Dermis blood vessel endothelial cell (primary cell): ENCODE results near the gene GCM1. TPM values are rescaled to one million over a fixed set of nuclear protein-coding genes. Genes with fewer than 3 reads are reported as not detected.
"Not testable (repeated sequence)": the region's sequence is repeated elsewhere in the genome, so short reads cannot be mapped to it uniquely, and the experiment has no call there.

Experiments used
- DNase-seq: peaks from one replicate; pipeline ENCODE4 v3.0.0; 2010
- total RNA-seq: library from RNA; depleted of rRNA; stranded (reverse); fragments of >200 nt; gene quantifications from 2 replicates; pipeline ENCODE4 v1.2.3, GENCODE V29; 2014

Gene GCM1
- total RNA-seq, result not detected in 2 replicates

GRCh38 chr6:53148684-53149083 lies at the start of gene GCM1:
Gene GCM1 (minus strand): TSS chr6:53148841. CDS start chr6:53145632, 3,209 bp downstream.
- DNase-seq, result no peak

- DNase-seq, result no peak
These were observed 48.9 kb upstream of the GCM1 start for GRCh38 chr6:53197553-53197952.

- DNase-seq, result no peak
These were observed 46.4 kb upstream of the GCM1 start for GRCh38 chr6:53195048-53195447.

- DNase-seq, result peak; percentile 4
These were observed 44.1 kb upstream of the GCM1 start for GRCh38 chr6:53192682-53193188.

GRCh38 chr6:53189554-53189953 lies 40.9 kb upstream of the GCM1 start:
- DNase-seq, result no peak

- DNase-seq, result no peak
These were observed 40.2 kb upstream of the GCM1 start for GRCh38 chr6:53188833-53189232.

GRCh38 chr6:53180678-53181077 lies 32.0 kb upstream of the GCM1 start:
- no peak for DNase-seq

GRCh38 chr6:53179961-53180651 lies 31.5 kb upstream of the GCM1 start:
- peak; percentile 82 for DNase-seq

GRCh38 chr6:53178837-53179432 lies 30.3 kb upstream of the GCM1 start:
- DNase-seq, result no peak

GRCh38 chr6:53175027-53175426 lies 26.4 kb upstream of the GCM1 start:
- DNase-seq, result no peak

GRCh38 chr6:53172468-53172803 lies 23.8 kb upstream of the GCM1 start:
- DNase-seq, result no peak

- peak; percentile 87 for DNase-seq
These were observed 23.2 kb upstream of the GCM1 start for GRCh38 chr6:53171605-53172467.

GRCh38 chr6:53168516-53169267 lies 20.1 kb upstream of the GCM1 start:
- DNase-seq, result no peak

GRCh38 chr6:53165293-53165692 lies 16.7 kb upstream of the GCM1 start:
- no peak for DNase-seq

GRCh38 chr6:53162606-53163005 lies 14.0 kb upstream of the GCM1 start:
- DNase-seq, result no peak

GRCh38 chr6:53161481-53162009 lies 12.9 kb upstream of the GCM1 start:
- peak; percentile 20 for DNase-seq

- no peak for DNase-seq
These were observed 10.9 kb upstream of the GCM1 start for GRCh38 chr6:53159558-53159957.

GRCh38 chr6:53158076-53158475 lies 9.4 kb upstream of the GCM1 start:
- not testable (repeated sequence) for DNase-seq

GRCh38 chr6:53155279-53155678 lies 6.6 kb upstream of the GCM1 start:
- DNase-seq, result not testable (repeated sequence)

- DNase-seq, result no peak
These were observed 6.2 kb upstream of the GCM1 start for GRCh38 chr6:53154794-53155193.

GRCh38 chr6:53154071-53154470 lies 5.4 kb upstream of the GCM1 start:
- DNase-seq, result no peak

GRCh38 chr6:53152576-53152975 lies 3.9 kb upstream of the GCM1 start:
- DNase-seq, result no peak
